Daoy (cell line): ENCODE data around the gene SRP14. TPM values are rescaled to one million over a fixed set of nuclear protein-coding genes. Genes with fewer than 3 reads are reported as not detected.
A peak's percentile ranks its signal among the peaks of the same experiment; 100 is the strongest.

Experiments
- DNase-seq: peaks from one replicate; pipeline ENCODE4 v3.0.0-alpha.2; 2015; ENCODE audit warnings: low read depth
- total RNA-seq: library from RNA; depleted of rRNA; stranded (reverse); fragments of >200 nt; shearing (Covaris generic); gene quantifications from 2 replicates; pipeline ENCODE4 v1.2.3, GENCODE V29; 2014

Gene SRP14
- total RNA-seq, 1 experiment from 2014 or later: 260 TPM

DNA sequence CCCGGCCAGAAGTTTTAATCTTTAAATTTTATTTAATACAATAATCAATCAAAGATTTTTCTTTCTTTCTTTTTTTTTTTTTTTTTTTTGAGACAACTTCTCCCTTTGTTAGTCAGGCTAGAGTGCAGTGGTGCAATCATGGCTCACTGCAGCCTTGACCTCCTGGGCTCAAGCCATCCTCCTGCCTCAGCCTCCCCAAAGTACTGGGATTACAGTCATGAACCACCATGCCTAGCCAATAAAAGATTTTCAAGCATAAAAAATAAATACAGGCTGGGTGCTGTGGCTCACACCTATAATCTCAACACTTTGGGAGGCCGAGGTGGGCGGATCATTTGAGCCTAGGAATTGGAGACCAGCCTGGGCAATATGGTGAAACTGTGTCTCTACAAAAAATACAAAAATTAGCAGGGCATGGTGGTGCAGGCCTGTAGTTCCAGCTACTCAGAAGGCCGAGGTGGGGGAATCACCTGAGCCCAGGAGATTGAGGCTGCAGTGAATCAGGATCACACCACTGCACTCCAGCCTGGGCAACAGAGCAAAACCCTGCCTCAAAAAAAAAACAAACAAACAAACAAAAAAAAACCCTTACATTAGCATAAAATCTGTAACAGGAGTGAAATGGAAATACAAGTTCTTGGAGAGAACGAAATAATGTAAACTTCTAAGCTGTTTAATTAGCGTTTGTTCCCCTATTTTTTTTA lies 29.1 kb upstream of the SRP14 start:
- no peak for DNase-seq

DNA sequence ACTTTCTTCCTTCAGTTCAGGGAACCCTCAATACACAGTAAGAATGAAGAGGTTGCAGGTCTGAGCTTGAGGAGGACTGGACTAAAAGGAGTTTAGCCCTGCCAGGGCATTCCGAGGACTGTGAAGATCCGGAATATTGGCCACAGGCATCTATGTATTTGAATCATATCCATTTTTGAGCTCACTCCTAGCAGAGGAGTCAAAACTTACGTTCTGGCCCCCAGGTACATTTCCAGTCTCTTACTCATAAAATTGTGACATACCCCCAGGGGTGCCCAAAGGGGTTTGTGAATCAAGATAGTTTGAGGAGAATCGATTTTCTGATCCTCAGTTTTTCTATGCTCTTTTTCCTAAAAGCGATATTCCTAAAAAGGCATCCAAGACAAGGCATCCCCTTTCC lies 27.6 kb upstream of the SRP14 start:
- DNase-seq: no peak

DNA sequence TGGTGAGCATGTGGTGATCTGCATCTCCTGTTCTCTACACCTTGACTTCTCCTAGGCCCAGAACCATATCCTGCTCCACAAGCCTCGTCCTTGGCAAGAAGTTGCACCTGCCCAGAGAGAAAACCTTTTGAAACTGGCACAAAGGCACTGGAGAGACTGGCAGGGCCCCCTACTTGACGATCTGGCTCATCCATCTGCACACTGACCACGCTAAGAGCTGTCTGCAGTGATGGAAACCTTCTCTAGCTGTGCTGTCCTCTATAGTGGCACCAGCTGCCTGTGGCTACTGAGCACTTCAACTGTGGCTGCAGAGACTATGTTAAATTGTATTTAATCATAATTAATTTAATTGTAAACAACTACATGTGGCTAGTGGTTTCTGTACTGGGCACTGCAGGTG lies 26.2 kb upstream of the SRP14 start:
- DNase-seq: no peak

DNA sequence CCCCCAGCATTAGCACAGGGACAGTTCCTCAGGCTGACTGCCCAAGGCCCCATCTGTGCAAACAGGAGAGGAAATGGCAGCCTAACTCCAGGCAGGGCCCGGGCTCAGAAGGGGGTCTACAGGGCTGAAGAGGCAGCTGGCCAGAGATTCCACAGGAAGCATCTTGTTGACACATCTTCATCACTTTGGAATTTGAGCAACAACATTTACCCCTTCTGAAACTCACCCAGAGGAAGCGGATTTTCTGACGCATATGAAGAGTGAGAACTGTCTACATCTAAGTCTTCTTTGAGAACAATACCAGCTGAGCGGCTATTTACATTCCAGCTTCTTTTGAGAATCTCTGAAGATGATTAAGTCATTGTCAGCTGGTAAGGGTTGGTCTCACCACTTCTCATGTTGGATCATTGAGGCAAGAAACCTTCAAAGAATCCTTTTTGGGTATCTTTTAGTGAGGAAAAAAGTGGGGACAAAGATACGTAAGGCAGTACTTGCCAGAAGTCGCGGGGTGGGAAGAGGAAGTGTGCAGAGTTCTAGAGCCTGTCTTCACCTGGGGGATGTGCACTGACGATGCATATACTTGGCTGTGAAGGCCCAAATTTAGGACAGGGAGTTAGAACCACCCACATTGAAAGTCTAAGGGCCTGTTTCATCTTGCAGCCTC lies 25.4 kb upstream of the SRP14 start:
- DNase-seq: peak; percentile 91

DNA sequence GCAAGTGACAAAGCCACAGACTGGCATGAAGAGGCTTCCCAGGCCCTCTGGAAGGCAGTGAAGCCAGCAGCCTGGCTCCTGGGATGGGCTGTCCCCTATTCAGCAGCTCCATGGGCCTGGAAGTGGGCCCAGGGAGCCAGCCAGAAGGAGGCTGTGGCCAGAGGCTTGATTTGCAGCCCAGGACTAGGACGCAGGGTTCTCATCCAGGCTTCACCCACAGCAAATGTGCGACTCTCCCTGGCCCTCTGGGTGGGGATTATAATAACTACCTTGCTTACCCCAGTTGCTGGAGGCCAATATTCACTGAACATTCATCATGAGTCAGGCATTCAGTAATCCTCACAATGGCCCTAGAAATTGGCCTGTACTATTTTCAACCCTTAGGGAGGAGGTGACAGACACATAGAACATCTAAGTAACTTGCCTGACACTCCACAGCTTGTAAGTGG lies 24.6 kb upstream of the SRP14 start:
- DNase-seq: peak; percentile 94

DNA sequence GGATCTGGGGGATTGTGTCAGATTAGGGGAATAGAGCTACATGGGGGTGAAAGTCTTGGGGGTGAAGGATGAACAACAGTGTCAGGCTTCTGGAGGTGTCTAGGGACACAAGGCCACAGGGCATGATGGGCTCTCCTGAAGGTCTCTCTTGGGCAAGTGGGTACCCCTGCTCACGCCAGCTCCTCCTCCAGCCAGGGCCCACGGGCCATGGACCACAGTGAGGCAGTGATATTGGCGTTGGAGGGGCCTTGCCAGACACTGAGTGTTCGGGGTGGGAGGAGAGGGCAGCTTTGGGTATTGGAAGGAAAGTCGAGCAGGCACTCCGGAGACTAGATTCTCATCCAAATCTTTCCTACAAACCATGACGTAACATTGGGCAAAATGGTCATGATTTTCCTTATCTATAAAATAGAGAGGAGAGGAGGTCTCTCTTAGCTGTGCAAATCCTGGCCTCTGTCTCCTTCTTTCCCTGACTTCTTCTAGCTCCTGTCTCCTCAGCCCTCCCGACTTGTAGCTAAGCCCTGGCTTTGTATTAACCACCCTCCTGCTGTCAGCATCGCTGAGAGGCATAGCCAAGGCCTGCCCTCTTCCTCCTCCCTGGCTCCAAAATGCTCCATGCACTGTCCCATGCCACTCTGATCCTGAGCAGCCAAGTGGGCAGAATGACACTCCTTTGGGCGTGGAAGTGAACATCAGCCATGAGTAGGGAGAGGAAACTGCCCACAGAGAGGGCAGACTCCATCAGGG lies 24.0 kb upstream of the SRP14 start:
- DNase-seq: no peak

DNA sequence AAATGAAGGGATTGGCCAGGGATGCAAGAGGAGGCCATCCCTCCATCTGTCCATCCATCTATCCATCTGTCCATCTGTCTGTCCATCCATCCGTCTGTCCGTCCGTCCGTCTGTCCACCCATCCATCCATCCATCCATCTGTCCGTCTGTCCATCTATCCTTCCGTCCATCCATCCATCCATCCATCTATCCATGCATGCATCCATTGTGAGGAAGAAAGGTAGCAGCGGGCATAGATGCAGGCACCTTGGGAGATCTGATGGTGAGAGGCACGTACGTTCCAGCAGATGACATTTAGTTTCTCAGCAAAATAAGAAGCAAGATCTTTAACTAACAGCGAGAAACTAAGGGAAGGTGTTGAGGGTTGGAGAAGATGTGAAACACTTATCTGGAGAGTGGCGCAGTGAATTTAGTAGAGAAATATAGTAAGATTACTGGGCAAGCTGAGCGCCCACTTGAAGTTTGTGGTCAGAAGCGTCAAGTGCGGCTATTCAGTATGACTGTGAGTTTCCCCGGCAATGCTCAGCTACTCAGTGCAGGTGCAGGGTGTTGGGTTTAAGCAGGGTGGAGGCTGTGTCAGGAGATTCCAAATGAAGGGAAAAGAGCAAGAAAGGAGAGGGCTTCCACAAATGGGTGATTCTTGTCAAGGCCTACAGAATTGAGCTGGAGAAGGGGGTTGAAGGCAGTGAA lies 22.4 kb upstream of the SRP14 start:
- DNase-seq: no peak

DNA sequence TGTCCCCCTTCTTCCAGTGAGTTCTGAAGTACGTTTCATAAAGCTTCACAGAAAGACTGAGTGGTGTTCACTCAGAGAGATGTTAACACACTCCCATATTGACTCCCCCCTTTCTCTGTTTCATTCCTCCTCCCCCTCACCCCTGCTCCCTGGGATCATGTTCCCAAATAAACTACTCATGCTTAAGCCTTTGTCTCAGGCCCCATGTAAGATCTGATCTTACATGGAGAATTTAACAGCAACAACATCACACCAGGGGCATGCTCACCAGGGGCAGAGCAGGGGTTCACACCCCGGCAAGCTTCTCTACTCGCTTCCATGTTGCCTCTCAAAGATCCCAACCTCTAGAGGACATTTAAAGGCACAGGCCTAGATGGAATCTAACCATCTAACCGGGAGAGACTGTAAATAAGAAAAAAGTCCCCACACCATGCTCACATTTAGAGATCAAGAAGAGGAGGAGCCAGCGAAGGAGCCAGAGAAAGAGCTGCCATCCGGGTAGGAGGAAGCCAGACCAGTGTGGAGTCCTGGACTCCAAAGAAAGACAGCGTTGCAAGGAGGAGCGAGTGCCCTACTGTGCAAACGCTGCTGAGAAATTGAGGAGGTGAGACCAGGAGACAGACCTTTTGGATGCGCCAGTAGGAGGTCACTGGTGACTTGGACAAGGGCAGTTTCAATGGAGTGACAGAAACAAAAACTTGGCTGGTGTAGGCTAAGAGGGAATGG lies 21.4 kb upstream of the SRP14 start:
- no peak for DNase-seq

DNA sequence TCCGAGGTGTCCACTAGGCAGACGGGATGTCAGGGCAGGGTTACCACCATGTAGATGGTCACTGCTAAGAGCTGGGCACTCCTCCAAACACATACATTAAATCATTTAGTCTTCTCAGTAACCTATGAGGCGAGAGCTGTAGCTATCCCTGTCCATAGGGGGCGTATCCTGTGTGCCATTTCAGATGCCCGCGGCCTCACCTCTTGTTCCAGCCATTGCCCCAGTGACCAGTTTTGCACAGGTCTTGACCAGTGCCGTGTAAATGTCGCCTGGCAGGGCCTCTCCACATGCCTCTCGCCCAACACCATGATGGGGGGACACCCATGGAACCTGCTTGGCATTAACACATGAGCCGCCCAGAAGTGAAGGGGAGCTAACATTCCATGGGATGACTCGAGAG lies 20.8 kb upstream of the SRP14 start:
- DNase-seq: no peak

DNA sequence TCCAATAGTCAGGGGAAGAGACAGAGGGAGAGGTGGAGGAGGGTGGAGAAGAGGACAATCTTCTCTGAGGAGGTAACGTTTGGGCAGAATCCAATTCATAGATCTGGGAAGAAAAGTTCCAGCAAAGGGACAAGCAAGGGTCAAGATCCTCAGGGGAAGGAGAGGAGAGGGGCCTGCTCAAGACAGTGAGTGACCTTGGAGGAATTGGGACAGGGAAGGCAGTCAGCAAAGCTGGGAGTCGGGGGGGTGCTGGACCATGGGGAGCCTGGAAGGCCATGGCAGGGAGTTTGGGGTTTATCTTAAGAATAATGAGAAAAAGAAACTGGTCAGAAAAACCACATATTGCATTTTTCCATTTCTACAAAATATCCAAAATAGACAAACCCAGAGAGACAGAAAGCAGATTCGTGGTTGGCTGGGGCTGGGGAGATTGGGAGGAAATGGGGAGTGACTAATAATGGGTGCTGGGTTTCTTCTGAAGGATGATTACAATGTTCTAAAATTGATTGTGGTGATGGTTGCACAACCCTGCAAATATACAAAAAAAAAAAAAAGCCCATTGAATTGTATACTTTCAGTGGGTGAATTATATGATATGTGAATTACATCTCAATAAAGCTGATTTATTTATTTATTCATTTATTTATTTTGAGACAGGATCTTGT lies 19.6 kb upstream of the SRP14 start:
- DNase-seq: no peak

DNA sequence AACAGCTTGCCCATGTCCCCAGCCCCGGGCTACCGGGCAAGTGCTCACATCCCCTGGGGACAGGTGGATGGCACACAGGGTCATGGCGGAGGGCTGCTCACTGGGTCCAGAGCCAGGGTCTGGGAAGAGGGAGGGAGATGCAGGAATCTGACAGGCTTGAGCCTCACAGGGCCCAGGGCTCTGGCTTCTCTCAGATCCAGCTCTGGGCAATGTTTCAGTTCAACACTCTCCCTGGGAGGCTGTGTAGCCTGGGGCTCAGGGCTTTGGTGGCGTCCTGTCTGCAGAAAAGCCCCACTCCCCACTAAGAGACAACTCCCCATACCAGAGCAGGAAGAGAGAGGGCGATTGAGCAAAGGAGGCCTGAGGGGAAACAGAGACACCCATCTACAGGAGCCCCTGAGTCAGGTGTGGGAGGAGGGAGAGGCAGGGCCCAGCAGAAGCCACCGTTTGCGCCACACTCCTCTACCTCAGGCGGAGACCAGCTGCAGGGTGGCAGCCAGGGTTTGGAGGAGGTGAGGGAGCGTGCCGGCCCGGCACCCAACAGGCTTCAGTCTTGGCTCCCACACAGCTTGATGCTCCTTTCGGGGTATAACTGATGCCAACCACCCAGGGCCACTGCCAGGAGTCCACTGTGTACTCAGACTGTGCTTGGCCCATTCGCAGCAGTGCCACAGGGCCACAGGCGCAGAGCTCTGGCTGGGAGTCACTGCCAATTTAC lies 16.8 kb upstream of the SRP14 start:
- no peak for DNase-seq

DNA sequence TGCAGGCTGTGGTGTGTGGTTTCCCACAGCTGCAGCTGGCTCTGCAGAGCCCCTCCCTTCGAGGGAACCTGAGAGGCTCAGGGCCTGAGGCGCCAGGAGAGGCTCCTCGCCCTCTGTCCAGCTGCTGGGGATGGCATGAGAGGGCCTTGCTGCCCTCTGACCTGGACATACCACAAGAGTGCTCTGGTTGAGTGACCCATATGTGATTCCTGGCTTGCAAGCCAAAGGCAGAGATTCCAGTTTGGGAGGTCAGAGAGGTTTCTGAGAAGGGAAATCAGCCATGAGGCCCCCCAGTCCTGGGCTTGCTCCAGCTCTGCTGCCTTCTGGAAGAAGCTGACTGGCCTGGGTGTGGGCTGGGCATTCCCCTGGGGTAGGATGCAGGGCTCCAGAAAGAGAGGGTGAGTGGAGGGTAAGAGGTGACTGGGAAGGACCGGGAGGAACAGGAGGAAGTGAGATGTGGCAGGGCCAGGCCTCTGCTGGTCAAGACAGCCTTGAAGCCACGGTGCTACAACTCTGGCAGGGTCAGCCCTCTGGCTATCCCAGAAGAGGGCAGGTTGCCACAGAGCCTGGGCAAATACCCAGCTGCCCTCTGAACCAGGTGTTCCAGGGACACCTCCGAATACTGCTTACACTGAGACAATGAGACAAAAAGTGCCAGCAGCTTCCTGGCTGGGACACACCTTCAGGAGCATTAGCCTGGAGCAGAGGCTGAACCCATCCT lies 16.0 kb upstream of the SRP14 start:
- peak; percentile 67 for DNase-seq

DNA sequence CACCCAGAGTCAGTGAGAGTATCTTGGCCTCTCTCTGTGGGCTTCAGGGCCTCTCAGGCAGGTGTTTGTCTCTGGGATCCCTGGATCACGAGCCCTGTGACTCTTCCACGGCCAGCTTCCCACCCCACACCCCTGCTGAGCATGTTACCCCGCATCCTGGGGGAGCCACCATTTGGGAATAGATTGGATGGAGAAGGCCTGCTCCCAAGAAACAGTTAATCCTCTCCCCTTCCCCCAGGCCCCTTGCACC lies 15.5 kb upstream of the SRP14 start:
- no peak for DNase-seq

DNA sequence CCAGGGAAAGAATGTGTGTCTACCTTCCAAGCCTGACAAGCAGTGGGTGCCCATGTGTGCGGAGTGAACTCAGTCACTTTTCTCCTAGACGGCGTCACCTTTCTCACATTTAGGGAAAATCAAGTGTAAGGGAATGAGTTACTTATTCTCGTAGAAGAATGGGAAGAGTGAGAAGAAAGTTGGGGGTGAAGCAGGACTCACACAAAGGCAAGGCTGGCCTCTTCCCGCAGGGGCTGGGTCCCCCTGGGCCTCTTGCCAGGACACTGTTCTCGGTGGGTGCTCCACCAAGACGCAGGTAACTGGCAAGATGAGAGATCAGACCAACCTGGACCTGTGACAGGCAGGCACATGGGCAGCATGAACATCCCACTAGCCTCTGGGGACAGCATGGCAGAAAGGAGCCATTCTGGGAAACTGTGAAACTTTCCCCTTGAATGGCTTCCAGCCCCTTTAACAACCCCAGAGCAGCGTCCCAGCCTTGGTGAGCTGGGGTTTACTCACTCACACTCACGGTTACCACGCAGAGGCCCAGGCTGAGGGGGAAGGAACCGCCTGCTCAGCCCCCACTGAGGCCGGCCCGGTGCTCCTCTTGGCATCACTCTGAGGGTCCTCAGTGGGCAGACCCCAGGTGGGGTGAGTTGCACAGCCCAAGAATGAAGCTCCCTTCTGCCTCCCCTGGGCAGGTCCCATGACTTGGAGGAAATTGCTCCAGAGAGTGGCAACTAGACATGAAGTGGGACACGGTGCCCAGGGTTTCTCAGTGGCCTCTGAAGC lies 15.0 kb upstream of the SRP14 start:
- DNase-seq: no peak

DNA sequence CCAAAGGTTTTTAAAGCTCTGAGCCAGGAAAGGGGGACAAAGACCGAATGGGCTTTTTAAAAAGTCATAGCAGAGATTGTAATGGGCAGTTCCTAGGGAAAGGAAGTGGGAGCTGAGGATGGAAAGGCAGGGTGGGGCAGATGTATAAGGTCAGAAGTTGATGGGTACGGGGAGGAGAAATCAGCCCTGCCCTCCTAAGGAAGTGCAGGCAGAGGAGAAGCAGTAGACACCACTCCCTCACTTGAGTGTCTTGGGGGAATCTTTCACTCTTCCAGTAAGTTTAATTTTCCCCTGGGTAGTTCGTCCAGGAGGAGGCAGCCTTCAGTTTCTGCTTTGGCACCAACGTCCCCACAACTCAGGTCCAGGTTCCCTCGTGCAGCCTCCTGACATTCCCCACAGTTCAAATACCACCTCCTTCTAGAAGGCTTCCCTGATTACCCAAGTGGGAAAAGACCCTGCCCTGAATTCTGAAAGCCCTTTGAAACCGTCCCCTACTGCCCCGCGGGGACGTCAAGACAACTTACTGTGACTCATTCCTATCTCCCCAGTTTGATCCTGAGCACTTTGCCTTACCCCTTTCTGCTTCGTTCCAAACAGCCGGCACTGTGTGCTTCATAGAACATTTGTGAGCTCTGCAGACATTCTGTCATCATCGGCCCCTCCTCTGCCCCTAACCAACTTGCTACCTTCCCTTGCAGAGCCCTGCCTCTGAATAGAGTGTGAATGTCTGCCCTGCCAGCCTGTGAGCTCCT lies 14.3 kb upstream of the SRP14 start:
- no peak for DNase-seq

DNA sequence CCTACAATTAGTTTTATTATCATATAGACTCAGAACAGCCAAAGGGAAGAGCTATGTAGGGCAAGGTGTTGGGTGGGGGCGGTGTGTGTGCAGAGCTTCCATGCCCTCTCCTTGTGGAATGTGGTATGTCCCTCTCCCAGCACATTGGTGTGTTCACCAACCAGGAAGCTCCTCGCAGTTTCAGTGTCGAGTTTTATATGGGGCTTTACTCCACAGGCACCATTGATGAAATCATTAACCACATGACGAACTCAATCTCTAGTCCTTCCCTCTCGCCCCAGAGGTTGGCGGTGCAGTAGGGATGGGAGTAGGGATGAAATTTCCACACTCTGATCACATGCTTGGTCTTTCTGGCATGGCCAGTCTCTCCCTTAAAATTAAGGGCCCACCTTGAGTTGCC lies 13.6 kb upstream of the SRP14 start:
- DNase-seq: no peak

DNA sequence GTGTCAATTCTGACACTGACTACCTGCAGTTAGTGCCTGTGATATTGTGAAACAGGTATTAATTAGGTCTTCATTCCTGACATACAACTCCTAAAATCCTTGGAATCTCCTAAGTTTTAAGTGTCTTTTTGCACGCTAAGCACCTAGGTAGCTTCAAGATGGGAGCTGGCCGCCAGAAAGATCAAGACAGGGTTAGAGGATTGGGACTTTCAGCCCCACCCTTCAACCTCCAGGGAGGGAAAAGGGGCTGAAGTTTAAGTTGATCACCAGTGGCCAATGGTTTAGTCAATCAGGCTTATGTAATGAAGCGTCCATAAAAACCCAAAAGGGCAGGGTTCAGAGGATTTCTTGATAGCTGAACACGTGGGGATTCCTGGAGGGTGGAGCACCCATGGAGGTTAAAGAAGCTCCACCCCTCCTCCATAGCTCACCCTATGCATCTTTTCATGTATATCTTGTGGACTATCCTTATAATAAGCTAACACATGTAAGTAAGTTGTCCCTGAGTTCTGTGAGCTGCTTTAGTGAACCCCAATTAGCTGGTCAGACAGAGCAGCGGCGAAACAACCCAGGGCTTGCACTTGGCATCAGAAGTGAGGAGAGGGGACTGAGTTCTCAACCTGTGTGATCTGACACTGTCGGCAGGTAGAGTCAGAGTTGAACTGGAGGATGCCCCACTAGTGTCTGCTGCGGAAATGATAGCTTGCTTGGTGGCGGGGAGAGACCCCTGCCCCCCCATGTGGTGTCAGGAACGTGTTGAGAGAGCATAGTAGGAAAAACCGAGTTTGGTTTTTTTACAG lies 12.8 kb upstream of the SRP14 start:
- DNase-seq: no peak
